HG02571 (cell line): Measurements from ENCODE around the gene DGCR2.
"Not testable (repeated sequence)": the region's sequence is repeated elsewhere in the genome, so short reads cannot be mapped to it uniquely, and the experiment has no call there.

Source experiments
- ATAC-seq: cut with Tn5 transposase; IDR thresholded peaks from one replicate; pipeline ENCODE4 v1.9.1; 2021; ENCODE audit warnings: mild to moderate bottlenecking, moderate library complexity; ENCODE audit not compliant: unreplicated experiment

Gene DGCR2, protein sequence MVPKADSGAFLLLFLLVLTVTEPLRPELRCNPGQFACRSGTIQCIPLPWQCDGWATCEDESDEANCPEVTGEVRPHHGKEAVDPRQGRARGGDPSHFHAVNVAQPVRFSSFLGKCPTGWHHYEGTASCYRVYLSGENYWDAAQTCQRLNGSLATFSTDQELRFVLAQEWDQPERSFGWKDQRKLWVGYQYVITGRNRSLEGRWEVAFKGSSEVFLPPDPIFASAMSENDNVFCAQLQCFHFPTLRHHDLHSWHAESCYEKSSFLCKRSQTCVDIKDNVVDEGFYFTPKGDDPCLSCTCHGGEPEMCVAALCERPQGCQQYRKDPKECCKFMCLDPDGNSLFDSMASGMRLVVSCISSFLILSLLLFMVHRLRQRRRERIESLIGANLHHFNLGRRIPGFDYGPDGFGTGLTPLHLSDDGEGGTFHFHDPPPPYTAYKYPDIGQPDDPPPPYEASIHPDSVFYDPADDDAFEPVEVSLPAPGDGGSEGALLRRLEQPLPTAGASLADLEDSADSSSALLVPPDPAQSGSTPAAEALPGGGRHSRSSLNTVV

DNA sequence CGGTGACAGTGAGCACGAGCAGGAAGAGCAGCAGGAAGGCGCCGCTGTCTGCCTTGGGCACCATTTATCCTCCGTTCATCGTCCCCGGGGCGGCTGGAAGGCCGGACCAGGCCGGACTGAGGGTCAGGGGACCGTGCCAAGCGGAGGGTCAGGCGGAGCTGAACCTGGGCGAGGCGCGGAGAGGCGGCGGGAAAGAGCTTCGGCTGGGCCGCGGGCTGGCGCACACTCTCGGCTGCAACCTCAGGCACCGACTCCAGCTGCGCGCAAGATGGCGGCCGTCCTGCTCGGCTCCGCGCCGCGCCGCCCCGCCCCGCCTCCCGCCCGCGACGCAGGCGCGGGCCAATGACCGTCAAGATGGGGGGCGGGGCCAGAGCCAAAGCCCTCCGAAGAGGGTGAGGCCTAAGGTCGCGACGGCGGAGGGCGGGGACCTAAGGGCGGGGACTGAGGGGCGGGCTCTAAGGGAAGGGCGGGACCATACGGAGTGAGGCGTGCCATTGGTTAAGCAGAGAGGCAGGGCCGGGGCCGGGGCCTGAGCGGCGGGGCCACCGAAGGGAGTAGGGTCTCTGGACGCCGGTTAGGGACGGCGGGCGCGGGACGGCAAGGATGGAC lies at the start of gene DGCR2:
DGCR2 (minus strand) TSS at position 270 of the 609 bp plus-strand sequence; CDS start at position 64, 206 bp downstream.
- ATAC-seq = peak; percentile 85

DNA sequence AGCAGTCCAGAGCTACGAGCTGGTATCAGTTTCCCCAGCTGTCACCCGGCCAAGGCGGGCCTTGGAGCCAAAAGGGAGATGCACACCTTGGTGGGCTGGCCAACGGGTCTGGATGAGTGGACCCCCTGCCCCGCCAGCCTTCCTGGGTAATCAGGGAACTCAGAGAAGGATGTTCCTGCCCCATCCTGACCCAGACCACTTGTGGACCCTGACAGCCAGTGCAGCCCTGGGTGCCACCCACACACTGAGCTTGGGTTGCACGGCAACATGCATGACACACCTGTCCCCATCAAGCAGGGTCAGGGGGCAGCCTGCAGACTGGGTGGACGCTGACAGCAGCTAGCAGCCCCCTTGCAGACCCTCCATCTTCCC lies 47.7 kb upstream of the DGCR2 start:
- ATAC-seq = no peak

DNA sequence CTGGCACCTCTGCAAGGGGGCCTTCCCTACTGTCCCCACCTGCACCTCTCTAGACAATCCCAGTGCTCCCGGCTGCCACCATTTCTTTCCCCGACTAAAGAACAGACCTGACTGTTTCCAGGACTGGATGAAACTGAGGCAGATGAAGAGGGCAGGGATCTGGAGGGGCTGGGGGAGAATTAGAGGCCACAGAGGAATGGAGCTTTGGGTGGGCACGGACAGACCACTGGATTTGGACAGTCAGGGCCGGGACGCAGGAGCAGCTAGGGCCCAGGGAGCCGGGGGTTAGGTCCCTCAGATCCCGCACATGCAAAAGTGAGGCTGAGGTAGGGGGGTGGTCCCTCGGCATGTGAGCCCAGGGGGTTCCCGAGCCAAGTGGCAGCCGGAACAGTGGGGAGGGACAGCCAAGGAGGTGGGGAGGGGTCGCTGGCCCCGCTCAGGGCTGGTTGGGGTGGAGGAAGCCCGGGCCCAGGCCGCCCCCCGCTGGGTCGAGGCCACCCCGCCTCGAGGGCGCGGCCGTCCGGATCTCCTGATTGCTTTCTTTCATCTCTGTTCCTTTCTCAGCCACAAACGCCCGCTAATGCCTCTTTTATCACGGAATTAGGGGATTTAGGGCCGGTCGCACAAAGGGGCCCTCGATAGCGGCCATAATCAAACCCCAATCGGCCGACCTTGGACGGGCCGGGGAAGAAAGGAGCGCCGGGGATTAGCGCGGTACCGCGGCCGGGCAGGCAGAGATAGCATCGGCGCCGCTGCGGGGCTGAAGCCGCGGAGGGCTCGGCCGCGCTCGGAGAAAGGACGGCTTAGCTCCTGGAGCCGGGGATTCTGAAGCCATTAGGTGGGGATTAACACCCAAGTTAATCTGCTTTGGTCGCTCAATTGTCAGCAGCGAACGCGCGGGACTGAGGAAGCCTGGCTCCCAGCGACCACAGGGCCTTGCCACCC lies 47.1 kb upstream of the DGCR2 start:
- no peak for ATAC-seq

DNA sequence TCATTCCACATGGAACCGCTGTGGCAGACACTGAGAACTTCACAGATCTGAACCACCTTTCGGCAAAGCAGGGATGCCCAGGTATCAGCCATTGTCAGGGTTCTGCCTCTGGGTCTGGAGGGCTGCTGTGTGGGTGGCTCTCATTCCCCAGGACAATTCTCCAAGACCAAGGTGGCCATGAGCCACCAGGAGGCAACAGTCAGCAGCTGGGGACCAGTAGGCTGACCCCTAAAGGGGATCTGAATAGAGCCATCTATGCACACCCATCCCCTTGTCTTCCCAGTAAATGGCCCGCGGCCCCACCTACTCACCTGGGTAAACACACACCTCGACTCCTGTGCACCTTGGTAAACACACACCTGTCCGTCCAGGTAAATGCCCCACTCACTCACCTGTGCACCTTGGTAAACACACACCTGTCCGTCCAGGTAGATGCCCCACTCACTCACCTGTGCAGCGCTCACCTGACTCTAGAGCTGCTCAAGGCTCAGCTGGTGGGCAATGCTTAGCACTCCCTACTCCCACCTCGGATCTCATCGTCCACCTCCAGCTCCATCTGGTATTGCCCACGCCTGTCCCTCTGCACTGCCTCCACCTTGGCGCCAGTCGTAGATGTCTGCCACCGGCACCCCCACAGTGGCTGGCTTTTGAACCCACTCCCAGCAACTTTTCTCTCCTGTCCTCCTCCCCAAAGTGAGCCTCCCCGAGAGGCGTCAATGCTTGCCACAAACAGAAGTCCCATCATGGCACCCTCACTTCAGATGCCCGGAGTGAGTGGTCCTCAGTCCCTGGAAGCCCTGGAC lies 46.1 kb upstream of the DGCR2 start:
- no peak for ATAC-seq

DNA sequence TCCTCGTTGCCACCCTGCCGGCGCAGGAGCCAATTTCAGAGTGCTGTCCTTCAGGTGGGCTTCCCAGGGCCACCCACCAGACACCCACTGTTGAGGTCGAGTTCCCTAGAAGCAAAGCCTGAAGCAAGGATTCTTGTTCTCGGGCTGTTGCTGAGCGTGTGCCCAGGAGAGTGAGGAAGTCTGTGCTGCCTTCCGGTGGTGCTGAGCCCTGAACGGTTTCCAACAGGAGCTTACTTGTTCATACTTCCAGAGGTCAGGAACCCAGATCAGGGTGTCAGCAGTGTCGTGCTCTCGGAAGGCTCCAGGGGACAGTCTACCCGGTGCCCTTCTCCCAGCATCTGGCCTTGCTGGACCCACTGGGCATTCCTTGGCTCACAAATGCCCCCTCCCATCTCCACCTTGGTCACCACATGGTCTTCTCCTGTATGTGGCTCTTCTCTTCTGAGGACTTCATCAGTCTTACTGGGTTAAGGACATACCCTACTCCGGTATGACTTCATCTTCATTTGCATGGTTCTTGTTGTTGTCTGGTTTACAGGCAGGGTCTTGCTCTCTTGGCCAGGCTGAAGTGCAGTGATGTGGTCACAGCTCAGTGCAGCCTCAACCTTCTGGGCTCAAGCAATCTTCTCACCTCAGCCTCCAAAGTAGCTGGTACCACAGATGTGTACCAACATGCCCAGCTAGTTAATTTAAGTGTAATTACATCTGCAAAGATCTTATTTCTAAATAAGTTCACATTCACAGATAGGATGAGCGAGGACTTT lies 45.1 kb upstream of the DGCR2 start:
- no peak for ATAC-seq

DNA sequence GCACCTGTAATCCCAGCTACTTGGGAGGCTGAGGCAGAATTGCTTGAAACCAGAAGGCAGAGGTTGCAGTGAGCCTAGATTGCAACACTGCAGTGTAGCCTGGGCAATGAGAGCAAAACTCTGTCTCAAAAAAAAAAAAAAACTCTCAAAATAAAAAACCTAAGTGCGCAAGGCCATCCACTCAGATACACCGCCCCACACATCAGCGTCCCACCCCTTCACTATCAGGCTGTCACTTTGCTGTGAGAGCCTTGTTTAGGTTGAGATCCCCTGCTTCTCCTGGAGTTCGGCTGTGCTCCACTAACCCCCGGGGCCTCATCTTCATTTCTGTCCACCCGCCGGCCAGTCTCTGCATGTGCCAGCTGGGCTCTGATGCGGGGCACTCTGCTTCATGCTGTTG lies 44.2 kb upstream of the DGCR2 start:
- ATAC-seq = no peak

DNA sequence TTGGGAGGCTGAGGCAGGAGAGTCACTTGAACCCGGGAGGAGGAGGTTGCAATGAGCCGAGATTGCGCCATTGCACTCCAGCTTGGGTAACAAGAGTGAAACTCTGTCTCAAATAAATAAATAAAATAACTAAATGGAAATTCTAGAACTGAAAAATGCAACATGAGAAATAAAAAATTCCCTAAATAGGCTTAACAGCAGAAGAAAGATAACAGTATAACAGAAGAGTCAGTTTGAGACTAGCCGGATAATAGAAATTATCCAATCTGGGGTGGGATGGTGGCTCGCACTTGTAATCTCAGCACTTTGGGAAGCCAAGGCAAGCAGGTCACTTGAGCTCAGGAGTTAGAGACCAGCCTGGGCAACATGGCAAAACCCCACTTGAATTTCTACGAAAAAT lies 42.2 kb upstream of the DGCR2 start:
- no peak for ATAC-seq

DNA sequence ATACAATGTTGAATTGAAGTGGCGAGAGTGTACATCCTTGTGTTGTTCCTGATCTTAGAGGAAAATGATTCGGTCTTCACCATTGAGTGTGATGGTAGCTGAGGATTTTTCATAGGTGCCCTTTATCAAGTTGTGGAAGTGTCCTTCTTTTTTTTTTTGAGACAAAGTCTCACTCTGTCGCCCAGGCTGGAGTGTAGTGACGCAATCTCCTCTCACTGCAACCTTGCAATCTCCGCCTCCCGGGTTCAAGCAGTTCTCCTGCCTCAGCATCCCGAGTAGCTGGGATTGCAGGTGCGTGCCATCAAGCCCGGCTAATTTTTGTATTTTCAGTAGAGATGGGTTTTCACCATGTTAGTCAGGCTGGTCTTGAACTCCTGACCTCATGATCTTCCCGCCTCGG lies 36.4 kb upstream of the DGCR2 start:
- not testable (repeated sequence) for ATAC-seq

DNA sequence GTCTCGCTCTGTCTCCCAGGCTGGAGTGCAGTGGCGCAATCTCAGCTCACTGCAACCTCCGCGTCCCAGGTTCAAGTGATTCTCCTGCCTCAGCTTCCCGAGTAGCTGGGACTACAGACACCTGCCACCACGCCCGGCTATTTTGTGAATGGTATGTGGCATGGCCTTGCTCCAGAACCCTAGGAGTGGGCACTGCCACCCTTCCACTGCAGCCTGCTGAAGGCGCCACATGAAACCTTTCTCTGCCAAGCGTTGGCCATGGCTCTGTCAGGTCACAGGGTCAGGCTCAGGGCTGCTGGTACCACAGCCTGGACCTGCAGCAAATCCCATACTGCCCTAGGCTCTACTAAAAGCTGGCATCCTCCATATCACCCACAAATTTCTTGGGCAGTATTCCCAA lies 33.9 kb upstream of the DGCR2 start:
- not testable (repeated sequence) for ATAC-seq

DNA sequence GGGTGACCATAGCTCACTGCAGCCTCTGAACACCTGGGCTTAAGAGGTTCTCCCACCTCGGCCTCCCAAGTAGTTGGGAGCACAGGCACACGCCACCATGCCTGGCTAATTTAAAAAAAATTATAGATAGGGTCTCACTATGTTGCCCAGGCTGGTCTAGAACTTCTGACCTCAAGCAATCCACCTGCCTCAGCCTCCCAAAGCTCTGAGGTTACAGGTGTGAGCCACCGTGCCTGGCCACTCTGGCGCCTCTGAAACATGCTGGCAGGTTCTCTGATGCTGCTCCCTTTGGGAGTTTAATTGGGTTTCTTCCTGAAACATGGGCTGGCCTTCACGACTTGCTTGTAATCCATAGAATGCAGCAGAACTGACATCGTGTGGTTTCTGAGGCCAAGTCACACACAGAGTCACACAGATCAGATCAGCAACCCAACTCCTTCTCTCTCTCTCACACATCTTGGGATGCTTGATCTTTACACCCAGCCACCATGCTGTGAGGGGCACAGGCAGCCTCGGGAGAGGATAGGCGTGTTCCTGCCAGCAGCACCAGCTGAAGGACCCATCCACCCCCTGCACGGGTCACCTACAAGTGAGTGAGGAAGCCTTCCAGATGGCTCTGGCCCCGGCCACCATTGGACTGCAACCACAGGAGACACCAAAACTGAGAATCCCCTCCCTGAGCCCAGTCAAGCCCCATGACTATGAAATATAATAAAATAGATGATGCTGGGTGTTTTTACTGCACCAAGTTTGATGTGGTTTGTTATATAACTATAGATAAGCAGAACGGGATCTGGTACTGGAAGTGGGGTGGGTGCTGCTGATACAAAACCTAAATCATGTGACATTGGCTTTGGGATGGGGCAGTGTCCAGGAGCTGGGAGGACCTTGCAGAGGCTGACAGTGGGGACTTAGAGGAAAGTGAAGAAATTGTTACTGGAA lies 31.0 kb upstream of the DGCR2 start:
- ATAC-seq = no peak

DNA sequence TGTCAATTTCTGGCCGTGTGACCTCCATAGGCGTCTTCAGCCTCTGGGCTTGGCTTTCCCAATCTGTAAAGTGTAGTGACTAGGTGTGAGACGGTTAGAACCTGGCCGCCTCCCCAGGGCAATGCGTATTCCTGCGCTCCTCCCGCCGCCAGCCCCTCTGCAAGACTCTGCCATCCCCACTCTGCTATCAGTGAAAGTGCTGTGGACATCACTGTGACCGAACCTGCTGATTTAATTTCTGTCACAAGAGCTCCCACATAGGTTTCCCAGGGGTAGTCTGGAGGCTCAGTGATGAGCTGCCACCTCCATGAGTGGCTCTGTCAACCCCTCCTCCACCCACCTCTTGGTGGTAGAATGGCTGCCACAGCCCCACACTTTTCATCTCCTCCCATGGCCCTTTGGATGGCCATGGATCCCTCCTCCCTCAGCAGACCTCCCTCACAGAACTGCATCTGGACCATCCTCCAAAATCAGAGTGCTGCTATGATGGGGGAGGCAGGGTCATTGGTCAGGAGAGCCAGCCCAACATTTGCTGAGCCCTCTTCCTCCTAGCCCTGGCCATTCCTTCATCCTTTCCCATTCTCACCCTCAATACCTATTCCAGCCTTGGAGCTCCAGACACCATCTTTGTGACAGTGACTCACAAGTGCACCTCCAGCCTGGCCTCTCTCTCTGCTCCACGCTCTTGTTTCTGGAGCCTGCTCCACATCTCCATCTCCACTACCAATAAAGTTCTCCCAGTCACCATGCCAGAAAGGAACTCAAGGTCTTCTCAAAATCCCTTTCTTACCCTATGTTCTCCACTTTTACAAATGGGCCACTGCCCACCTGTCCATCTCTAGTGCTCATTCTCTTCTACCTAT lies 29.3 kb upstream of the DGCR2 start:
- no peak for ATAC-seq

DNA sequence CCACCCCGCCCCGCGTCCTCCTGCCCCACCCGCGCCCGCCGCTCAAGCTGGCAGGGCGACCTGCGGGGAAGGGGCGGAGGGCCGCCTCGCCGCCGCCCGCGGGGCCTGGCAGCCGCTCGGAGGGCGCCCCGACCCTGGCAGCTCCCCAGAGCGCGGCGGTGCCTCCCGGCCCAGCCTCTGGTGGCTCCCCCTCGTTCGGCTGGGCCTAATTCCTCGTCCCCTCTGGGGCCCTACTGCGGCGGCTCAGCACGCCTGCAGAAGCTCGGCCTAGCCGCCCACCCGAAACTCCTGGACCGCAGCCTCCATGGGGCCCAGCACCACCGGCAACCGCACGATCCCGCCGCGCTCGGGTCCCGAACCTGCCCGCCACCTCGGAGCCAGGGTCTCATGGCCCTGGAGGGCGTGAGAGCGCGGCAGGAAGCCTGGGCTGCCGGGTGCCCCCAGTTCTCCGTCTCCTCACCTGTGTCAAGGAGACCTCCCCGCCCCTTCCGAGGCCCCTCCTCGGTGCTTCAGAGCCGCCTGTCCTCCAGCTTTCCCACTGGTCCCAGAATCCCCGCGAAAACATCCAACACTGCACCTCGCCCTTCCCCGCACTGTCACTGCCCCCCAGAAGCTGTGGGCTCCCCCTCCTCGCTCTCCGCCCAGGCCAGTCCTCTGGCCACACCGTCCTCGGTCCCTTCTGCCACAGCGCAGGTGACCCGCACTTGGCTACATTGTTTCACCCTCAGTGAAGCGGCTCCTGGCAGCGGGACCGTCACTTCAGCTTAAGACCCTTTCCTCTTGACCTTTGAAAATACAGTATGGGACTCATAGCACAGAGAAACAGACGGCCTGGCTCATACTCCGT lies 28.5 kb upstream of the DGCR2 start:
- ATAC-seq = no peak

DNA sequence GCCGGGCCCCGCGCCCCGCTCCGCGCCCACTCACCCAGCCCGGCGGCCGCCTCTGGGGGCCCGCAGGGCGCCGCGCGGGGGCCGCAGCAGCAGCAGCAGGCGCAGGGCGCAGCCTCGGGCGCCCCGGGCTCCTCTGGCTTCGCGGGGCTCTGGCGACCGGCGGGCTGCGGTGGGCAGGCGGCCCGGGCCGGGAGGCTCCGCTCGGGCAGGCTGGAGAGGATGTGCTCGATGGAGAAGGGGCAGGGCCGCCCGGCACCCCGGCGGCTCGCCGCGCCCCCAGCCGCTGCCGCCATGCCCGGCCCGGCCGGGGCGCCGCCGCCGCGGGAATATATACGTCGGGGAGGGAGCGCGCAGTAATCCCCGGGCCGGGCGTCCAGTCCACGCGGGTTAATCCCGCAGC lies 27.8 kb upstream of the DGCR2 start, which contains the start of gene GSC2:
GSC2 (minus strand) TSS at position 302 of the 400 bp plus-strand sequence; CDS start at position 293, 9 bp downstream.
- ATAC-seq = no peak

DNA sequence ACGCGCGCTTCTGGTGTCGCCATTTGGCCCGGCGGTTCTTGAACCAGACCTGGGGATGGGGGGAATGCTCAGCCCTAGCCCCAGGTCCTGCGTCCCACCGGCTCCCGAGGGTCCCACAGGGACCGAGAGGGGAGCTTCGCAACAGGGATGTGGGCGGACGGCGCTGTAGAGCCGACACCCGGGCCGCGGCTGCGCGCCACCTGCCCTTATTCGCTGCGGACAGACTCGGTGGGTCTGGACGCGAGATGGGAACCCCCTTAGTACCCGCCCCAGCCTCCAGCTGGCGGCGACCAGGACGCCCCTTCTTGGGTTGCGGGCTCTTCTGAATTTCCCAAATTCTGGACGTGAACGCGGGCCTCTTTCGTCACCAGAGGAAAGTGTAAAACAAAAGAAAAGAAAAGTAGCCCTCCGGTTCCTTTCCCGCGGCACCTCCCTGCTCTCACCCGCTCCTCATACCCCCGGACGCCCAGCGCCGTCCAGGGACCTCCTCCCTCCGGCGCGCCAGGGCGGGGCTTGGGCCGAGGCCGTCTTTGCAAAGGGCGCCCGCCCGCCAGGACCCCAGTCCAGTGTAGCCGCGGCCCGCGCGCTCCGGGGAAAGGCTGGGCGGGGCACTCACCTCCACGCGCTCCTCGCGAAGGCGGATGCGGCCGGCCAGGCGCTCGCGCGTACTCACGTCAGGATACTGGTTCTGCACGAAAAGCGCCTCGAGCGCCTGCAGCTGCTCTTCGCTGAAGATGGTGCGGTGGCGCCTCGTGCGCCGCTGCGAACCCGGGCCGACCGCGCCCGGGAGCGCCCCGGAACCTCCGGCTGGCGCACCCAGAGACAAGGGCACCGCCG lies 27.1 kb upstream of the DGCR2 start:
- ATAC-seq = no peak

DNA sequence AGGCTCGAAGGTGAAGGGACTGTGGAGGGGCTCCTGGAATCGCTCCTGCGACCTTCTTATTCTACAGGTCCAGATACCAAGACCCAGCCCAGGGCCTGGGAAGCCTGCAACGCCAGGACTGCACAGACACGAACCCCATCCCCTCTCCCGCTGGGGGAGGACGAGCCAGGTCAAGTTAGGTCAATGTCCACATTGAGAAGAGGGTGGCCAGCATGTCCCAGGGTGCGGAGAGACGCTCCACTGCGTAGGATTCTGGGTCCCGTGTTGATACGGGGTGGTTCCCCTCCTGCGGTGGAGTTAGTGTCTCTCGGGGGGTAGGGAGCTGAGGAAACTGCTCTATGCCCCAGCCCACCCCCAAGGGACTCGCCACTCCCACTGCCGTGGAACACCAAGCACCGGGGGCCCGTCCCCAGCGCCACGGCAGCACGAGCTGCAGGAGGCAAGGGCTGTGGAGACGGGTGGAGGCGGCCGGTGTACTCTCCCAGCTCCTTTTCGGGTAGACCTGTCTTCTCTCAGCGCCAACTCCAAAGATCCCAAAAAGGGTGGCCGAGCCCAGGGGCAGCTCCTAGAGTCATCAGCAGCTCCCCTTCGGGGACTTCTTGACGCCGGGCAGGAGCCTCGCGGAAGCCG lies 26.3 kb upstream of the DGCR2 start:
- no peak for ATAC-seq
